ENCODE results near the gene CASP3.

The CASP3 gene

GRCh38 chr4:184598753-184599491 is 50.3 kb downstream of the CASP3 start:
- TF ChIP-seq RAD21 (IDR thresholded peaks at IDR 0.05; ENCODE audit: low read depth) (no peak), TEAD4 (IDR thresholded peaks at IDR 0.05) (no peak), EP300 (IDR thresholded peaks at IDR 0.05; ENCODE audit: borderline replicate concordance) (no peak), USF1 (IDR thresholded peaks at IDR 0.05) (no peak), TCF12 (IDR thresholded peaks at IDR 0.05; ENCODE audit: low read depth) (no peak), EGR1 (IDR thresholded peaks at IDR 0.05) (no peak), MAX (IDR thresholded peaks at IDR 0.05) (no peak), CREB1 (IDR thresholded peaks at IDR 0.05; ENCODE audit: low read depth) (no peak), FOXM1 (IDR thresholded peaks at IDR 0.05; ENCODE audit: borderline replicate concordance, low read depth) (no peak), CEBPB (IDR thresholded peaks at IDR 0.05) (no peak), YY1 (IDR thresholded peaks at IDR 0.05; ENCODE audit: low read depth) (no peak), TAF1 (IDR thresholded peaks at IDR 0.05; ENCODE audit: low read depth) (no peak)

GRCh38 chr4:184596617-184597185 is 52.5 kb downstream of the CASP3 start:
- TF ChIP-seq YY1 (IDR thresholded peaks at IDR 0.05; ENCODE audit: low read depth) (no peak), TAF1 (IDR thresholded peaks at IDR 0.05; ENCODE audit: low read depth) (no peak), FOXM1 (IDR thresholded peaks at IDR 0.05; ENCODE audit: borderline replicate concordance, low read depth) (no peak), ZBTB7A (IDR thresholded peaks at IDR 0.05; ENCODE audit: low read depth) (no peak), RAD21 (IDR thresholded peaks at IDR 0.05; ENCODE audit: low read depth) (no peak), MAX (IDR thresholded peaks at IDR 0.05) (no peak), NFIC (IDR thresholded peaks at IDR 0.05) (no peak), CREB1 (IDR thresholded peaks at IDR 0.05; ENCODE audit: low read depth) (no peak), USF1 (IDR thresholded peaks at IDR 0.05) (no peak)

- TF ChIP-seq YY1 (IDR thresholded peaks at IDR 0.05; ENCODE audit: low read depth) (no peak), ZBTB7A (IDR thresholded peaks at IDR 0.05; ENCODE audit: low read depth) (no peak), USF1 (IDR thresholded peaks at IDR 0.05) (no peak), EGR1 (IDR thresholded peaks at IDR 0.05) (no peak), MAX (IDR thresholded peaks at IDR 0.05) (no peak), CREB1 (IDR thresholded peaks at IDR 0.05; ENCODE audit: low read depth) (no peak), FOXM1 (IDR thresholded peaks at IDR 0.05; ENCODE audit: borderline replicate concordance, low read depth) (no peak), RAD21 (IDR thresholded peaks at IDR 0.05; ENCODE audit: low read depth) (no peak), TCF12 (IDR thresholded peaks at IDR 0.05; ENCODE audit: low read depth) (no peak)
Measured at GRCh38 chr4:184596044-184596616, 53.1 kb downstream of the CASP3 start.

GRCh38 chr4:184595430-184595829 is 53.8 kb downstream of the CASP3 start:
- TF ChIP-seq USF1 (IDR thresholded peaks at IDR 0.05) (no peak), REST (IDR thresholded peaks at IDR 0.05; ENCODE audit: low read depth) (no peak), YY1 (IDR thresholded peaks at IDR 0.05; ENCODE audit: low read depth) (no peak), CREB1 (IDR thresholded peaks at IDR 0.05; ENCODE audit: low read depth) (no peak), MAX (IDR thresholded peaks at IDR 0.05) (no peak), FOXM1 (IDR thresholded peaks at IDR 0.05; ENCODE audit: borderline replicate concordance, low read depth) (no peak), TEAD4 (IDR thresholded peaks at IDR 0.05) (no peak), EP300 (IDR thresholded peaks at IDR 0.05; ENCODE audit: borderline replicate concordance) (no peak), RAD21 (IDR thresholded peaks at IDR 0.05; ENCODE audit: low read depth) (no peak), CEBPB (IDR thresholded peaks at IDR 0.05) (no peak)

- TF ChIP-seq CEBPB (IDR thresholded peaks at IDR 0.05): no peak
Measured at GRCh38 chr4:184593461-184593860, 55.8 kb downstream of the CASP3 start.

- no peak for TF ChIP-seq CEBPB (IDR thresholded peaks at IDR 0.05)
- no peak for TF ChIP-seq TAF1 (IDR thresholded peaks at IDR 0.05; ENCODE audit: low read depth)
- TF ChIP-seq ZBTB7A (IDR thresholded peaks at IDR 0.05; ENCODE audit: low read depth): no peak
- no peak for TF ChIP-seq TCF12 (IDR thresholded peaks at IDR 0.05; ENCODE audit: low read depth)
- no peak for TF ChIP-seq REST (IDR thresholded peaks at IDR 0.05; ENCODE audit: low read depth)
- no peak for TF ChIP-seq FOXM1 (IDR thresholded peaks at IDR 0.05; ENCODE audit: borderline replicate concordance, low read depth)
- TF ChIP-seq EGR1 (IDR thresholded peaks at IDR 0.05): no peak
- TF ChIP-seq MAX (IDR thresholded peaks at IDR 0.05): no peak
- TF ChIP-seq TEAD4 (IDR thresholded peaks at IDR 0.05): no peak
- no peak for TF ChIP-seq EP300 (IDR thresholded peaks at IDR 0.05; ENCODE audit: borderline replicate concordance)
- no peak for TF ChIP-seq USF1 (IDR thresholded peaks at IDR 0.05)
- TF ChIP-seq NFIC (IDR thresholded peaks at IDR 0.05): no peak
- no peak for TF ChIP-seq RAD21 (IDR thresholded peaks at IDR 0.05; ENCODE audit: low read depth)
Measured at GRCh38 chr4:184591070-184591677, 58.1 kb downstream of the CASP3 start.
